ENCODE data around the gene VASN. TPM values are rescaled to one million over a fixed set of nuclear protein-coding genes. Genes with fewer than 3 reads are reported as not detected.
"Not testable (repeated sequence)": the region's sequence is repeated elsewhere in the genome, so short reads cannot be mapped to it uniquely, and the experiment has no call there.

Gene VASN
- total RNA-seq, 1 donor from 2014 or later: 4.0 TPM

- no peaks in the 10 kb centered on the region for H3K36me3 Mint-ChIP-seq (ENCODE audit: insufficient read depth)
- H3K27ac Mint-ChIP-seq: no peak overlapping the region
Measured at GRCh38 chr16:4328782-4329775, 42.6 kb upstream of the VASN start.

DNA sequence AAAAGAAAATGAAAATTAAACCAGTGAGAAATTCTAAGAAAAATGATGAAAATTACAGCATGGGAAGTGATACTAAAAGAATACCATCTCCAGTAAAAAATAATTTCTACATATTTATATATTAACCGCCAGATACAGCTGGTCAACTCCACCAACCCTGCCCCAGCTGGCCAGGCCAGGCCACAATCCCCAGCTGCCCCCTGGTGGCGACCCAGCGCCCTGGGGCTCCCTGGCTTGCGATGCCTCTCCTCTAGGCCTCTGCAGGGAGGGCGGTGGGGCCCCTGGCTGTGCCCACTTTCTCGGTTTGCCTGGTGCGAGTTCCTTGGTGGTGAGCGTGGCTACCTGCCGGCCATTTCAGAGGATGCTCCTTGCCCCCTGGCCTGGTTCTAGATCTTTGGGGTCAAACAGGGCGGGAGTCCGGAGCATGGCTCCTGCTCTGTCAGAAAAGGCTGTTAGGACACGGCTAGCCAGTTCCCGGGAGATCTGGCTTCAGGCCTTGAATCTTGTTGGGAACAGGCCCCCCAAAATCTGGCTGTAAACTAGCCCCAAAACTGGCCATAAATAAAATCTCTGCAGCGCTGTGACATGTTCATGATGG lies 41.3 kb upstream of the VASN start:
- no peak overlapping the region for H3K4me3 Mint-ChIP-seq (ENCODE audit: low read depth)

More at GRCh38 chr16:4328782-4329775, 42.6 kb upstream of the VASN start:
- Mint-ChIP-seq H3K9me3 (ENCODE audit: low read depth) (no peaks in the 10 kb centered on the region), H3K4me1 (ENCODE audit: low read depth) (peaks cover 9% of the 10 kb centered on the region), H3K27me3 (no peaks in the 10 kb centered on the region), H3K4me3 (ENCODE audit: low read depth) (no peak overlapping the region)
- TF ChIP-seq, protein P1, sequence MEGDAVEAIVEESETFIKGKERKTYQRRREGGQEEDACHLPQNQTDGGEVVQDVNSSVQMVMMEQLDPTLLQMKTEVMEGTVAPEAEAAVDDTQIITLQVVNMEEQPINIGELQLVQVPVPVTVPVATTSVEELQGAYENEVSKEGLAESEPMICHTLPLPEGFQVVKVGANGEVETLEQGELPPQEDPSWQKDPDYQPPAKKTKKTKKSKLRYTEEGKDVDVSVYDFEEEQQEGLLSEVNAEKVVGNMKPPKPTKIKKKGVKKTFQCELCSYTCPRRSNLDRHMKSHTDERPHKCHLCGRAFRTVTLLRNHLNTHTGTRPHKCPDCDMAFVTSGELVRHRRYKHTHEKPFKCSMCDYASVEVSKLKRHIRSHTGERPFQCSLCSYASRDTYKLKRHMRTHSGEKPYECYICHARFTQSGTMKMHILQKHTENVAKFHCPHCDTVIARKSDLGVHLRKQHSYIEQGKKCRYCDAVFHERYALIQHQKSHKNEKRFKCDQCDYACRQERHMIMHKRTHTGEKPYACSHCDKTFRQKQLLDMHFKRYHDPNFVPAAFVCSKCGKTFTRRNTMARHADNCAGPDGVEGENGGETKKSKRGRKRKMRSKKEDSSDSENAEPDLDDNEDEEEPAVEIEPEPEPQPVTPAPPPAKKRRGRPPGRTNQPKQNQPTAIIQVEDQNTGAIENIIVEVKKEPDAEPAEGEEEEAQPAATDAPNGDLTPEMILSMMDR (IDR thresholded peaks at IDR 0.05; ENCODE audit: unreplicated experiment): no peak
- no peak for DNase-seq (ENCODE audit: low spot score, unreplicated experiment)

DNA sequence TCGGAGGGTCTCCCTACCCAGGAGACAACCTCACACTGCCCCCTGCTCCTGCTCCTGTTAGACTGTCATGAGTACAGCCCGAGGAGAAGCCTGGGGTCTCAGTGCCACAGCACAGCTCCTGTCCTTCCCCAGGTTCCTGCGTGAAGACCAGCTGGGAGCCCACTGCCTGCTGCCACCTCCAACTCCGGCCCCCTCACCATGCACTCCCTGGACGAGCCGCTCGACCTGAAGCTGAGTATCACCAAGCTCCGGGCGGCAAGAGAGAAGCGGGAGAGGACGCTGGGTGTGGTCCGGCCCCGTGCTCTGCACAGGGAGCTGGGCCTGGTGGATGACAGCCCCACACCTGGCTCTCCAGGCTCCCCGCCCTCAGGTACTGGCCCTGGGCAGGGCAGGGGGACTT lies 39.6 kb upstream of the VASN start:
- peaks cover 5% of the 10 kb centered on the region for H3K36me3 Mint-ChIP-seq (ENCODE audit: insufficient read depth)
- no peaks in the 10 kb centered on the region for H3K27me3 Mint-ChIP-seq
- H3K27ac Mint-ChIP-seq: no peak overlapping the region
- H3K4me3 Mint-ChIP-seq (ENCODE audit: low read depth): no peak overlapping the region
- TF ChIP-seq, protein P1 (IDR thresholded peaks at IDR 0.05; ENCODE audit: unreplicated experiment): no peak
- peaks cover 15% of the 10 kb centered on the region for H3K4me1 Mint-ChIP-seq (ENCODE audit: low read depth)
- no peak for DNase-seq (ENCODE audit: low spot score, unreplicated experiment)
- no peaks in the 10 kb centered on the region for H3K9me3 Mint-ChIP-seq (ENCODE audit: low read depth)

More for the DNA sequence above, 41.3 kb upstream of the VASN start:
- no peaks in the 10 kb centered on the region for H3K27me3 Mint-ChIP-seq
- no peak overlapping the region for H3K27ac Mint-ChIP-seq
- TF ChIP-seq, protein P1 (IDR thresholded peaks at IDR 0.05; ENCODE audit: unreplicated experiment): peak; percentile 96
- no peaks in the 10 kb centered on the region for H3K36me3 Mint-ChIP-seq (ENCODE audit: insufficient read depth)
- no peaks in the 10 kb centered on the region for H3K9me3 Mint-ChIP-seq (ENCODE audit: low read depth)
- DNase-seq (ENCODE audit: low spot score, unreplicated experiment): peak; percentile 76
- peaks cover 11% of the 10 kb centered on the region for H3K4me1 Mint-ChIP-seq (ENCODE audit: low read depth)

GRCh38 chr16:4332623-4333307 lies 38.9 kb upstream of the VASN start:
- H3K9me3 Mint-ChIP-seq (ENCODE audit: low read depth): no peaks in the 10 kb centered on the region
- no peak overlapping the region for H3K27ac Mint-ChIP-seq
- peaks cover 5% of the 10 kb centered on the region for H3K36me3 Mint-ChIP-seq (ENCODE audit: insufficient read depth)
- DNase-seq (ENCODE audit: low spot score, unreplicated experiment): no peak
- peaks cover 15% of the 10 kb centered on the region for H3K4me1 Mint-ChIP-seq (ENCODE audit: low read depth)
- H3K4me3 Mint-ChIP-seq (ENCODE audit: low read depth): no peak overlapping the region
- no peaks in the 10 kb centered on the region for H3K27me3 Mint-ChIP-seq
- TF ChIP-seq, protein P1 (IDR thresholded peaks at IDR 0.05; ENCODE audit: unreplicated experiment): no peak

GRCh38 chr16:4333308-4333638 lies 38.4 kb upstream of the VASN start:
- Mint-ChIP-seq H3K36me3 (ENCODE audit: insufficient read depth) (peaks cover 5% of the 10 kb centered on the region), H3K4me3 (ENCODE audit: low read depth) (no peak overlapping the region), H3K4me1 (ENCODE audit: low read depth) (peaks cover 13% of the 10 kb centered on the region), H3K9me3 (ENCODE audit: low read depth) (no peaks in the 10 kb centered on the region), H3K27me3 (no peaks in the 10 kb centered on the region), H3K27ac (no peak overlapping the region)
- DNase-seq (ENCODE audit: low spot score, unreplicated experiment): no peak
- TF ChIP-seq, protein P1 (IDR thresholded peaks at IDR 0.05; ENCODE audit: unreplicated experiment): no peak

DNA sequence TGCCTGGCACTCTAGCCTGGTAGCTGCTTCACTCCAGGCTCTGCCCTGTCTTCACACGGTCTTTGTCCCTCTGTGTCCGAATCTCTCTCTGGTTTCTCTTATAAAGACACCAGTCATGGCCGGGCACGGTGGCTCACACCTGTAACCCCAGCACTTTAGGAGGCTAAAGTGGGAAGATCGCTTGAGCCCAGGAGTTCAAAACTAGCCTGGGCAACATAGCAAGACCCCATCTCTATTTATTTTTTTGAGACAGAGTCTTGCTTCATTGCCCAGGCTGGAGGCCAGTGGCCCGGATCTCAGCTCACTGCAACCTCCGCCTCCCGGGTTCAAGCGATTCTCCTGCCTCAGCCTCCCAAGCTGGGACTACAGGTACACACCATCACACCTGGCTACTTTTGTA lies 37.9 kb upstream of the VASN start:
- not testable (repeated sequence) for H3K27ac Mint-ChIP-seq; DNase-seq (ENCODE audit: low spot score, unreplicated experiment); H3K36me3 Mint-ChIP-seq (ENCODE audit: insufficient read depth); H3K27me3 Mint-ChIP-seq; H3K4me3 Mint-ChIP-seq (ENCODE audit: low read depth); H3K9me3 Mint-ChIP-seq (ENCODE audit: low read depth)
- H3K4me1 Mint-ChIP-seq (ENCODE audit: low read depth): peaks cover 11% of the 10 kb centered on the region

Measured in progenitor cell of endocrine pancreas (in vitro differentiated cells).